Measurements from ENCODE around the gene TRPM3. TPM values are rescaled to one million over a fixed set of nuclear protein-coding genes. Genes with fewer than 3 reads are reported as not detected.

TRPM3 gene
- total and polyA plus RNA-seq, 9 of the 15 experiments (the other 6 are each of a cell fraction or from before 2014, with no cell fraction given): 0.04 TPM; not detected in 8

DNA sequence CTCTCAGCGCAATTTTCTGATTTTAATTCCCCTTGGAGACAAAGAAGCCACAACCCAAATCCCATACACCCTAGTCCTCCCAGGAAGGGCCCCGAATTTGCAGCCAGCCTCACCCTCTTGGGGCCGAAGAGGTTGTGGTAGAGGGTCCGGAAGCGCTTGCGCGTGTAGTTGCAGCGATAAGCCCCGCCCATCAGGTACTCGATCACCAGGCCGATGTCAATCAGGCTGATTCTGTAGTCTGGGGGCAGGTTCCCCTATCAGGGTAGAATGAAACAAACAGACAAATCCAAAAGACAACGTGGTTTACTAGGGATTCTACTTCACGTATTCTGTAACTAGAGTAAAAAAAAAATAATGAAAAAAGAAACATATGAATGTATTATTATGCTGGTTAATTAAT is 496.3 kb downstream of the TRPM3 start:
- TF ChIP-seq TBP (optimal IDR thresholded peaks at IDR 0.05; ENCODE audit: low read depth, low read length) (peak; percentile 60), SNIP1 (IDR thresholded peaks at IDR 0.05; ENCODE audit: low read depth) (no peak), RBM15 (IDR thresholded peaks at IDR 0.05; ENCODE audit: insufficient read depth, low read length) (no peak), PKNOX1 (IDR thresholded peaks at IDR 0.05) (peak; percentile 92), MEIS2 (IDR thresholded peaks at IDR 0.05; ENCODE audit: partially characterized antibody) (peak; percentile 57), ELF1 (tag; IDR thresholded peaks at IDR 0.05) (peak; percentile 44; the same call in 1 of the 2 replicates), PBX2 (CRISPR knock-in tag; IDR thresholded peaks at IDR 0.05; ENCODE audit: low read depth) (peak; percentile 31; the same call in 1 of the 2 replicates), PBX2 (tag; conservative IDR thresholded peaks at IDR 0.05; ENCODE audit: low read depth) (peak; percentile 69), NRF1 (conservative IDR thresholded peaks at IDR 0.05 in 1 of 2, IDR thresholded peaks at IDR 0.05 in 1 of 2) (peak; percentile 87 to 88)
- no peak overlapping the region for H3K9ac ChIP-seq (ENCODE audit: insufficient read depth in 1 of 2, low read depth in 2 of 2, low read length in 2 of 2)
- ATAC-seq: peak; percentile 76
- H3K4me1 ChIP-seq (replicated peaks in 1 of 2; ENCODE audit: control insufficient read depth in 2 of 2, insufficient read depth in 2 of 2, low read length in 2 of 2): no peaks in the 10 kb centered on the region; a peak in 1 of 5 replicates
- no peak overlapping the region for H3K27ac ChIP-seq (ENCODE audit: extremely low read depth, low read depth, low read length)
- 6% methylated on average over 13 of the region's 13 CpGs for WGBS (ENCODE audit: insufficient coverage, low coverage, missing lambda C conversion rate)
- no TSS peak for BruUV-seq (replicated peaks)
- H3K4me3 ChIP-seq: no peak overlapping the region
- no peaks in the 10 kb centered on the region for H3K9me3 ChIP-seq (replicated peaks; ENCODE audit: control insufficient read depth, insufficient read depth, low read depth, low read length)
- in situ Hi-C loops (cut with MboI): no loop called here
- no peaks in the 10 kb centered on the region for H3K27me3 ChIP-seq (ENCODE audit: control insufficient read depth in 2 of 2, insufficient read depth in 2 of 2, low read length in 2 of 2)
- H3K79me2 ChIP-seq (ENCODE audit: control insufficient read depth, insufficient read depth, low read length): no peaks in the 10 kb centered on the region
- H3K36me3 ChIP-seq (ENCODE audit: control insufficient read depth, insufficient read depth, low read length): no peaks in the 10 kb centered on the region
- no peaks in the 10 kb centered on the region for H3K9me1 ChIP-seq (ENCODE audit: control insufficient read depth, insufficient read depth, low read length)
- intact Hi-C loops (cut with micrococcal nuclease): no loop called here
- 0 out of 2 replicates have a peak overlapping the region, but pooled peaks have one; percentile 37 for H3K4me2 ChIP-seq (ENCODE audit: insufficient read depth, low read length)
- H2AFZ ChIP-seq (ENCODE audit: low read depth, low read length): peak overlapping the region; percentile 45; the same call in 1 of the 2 replicates
- POLR2A ChIA-PET: interaction anchor here (1.3 kb wide), 1 partner anchor 12 kb away, joined by 4 read pairs; no protein-coding TSS in a partner anchor
- H4K20me1 ChIP-seq (replicated peaks; ENCODE audit: control insufficient read depth, insufficient read depth, low read length): no peaks in the 10 kb centered on the region
- peak; percentile 37 to 46 (median 42) for DNase-seq (ENCODE audit: extremely low read depth in 1 of 4, low spot score in 3 of 4)
- no peak for FAIRE-seq
- CTCF ChIA-PET (ENCODE audit: low intra/inter-chr PET ratio): no interaction called here

Data from K562 (cell line).